Endothelial cell of umbilical vein (primary cell): ENCODE measurements around the gene JADE3. TPM values are rescaled to one million over a fixed set of nuclear protein-coding genes. Genes with fewer than 3 reads are reported as not detected.

ENCODE experiments used
- BruUV-seq: library from RNA; stranded (reverse); fragments of 400-500 nt; replicated peaks from 2 replicates; lab custom pipeline; 2021; lab: Mats Ljungman, UMichigan
- CTCF ChIA-PET: fragments of 300-600, 350-600 bp; sonication (Branson Sonifier 250); formaldehyde crosslinking; loops from one replicate; lab custom pipeline; 2021; ENCODE audit warnings: antibody characterized with exemption, inconsistent platforms; lab: Charles Lee
- POLR2A ChIA-PET: fragments of 300-600, 350-600 bp; sonication (Branson Sonifier 250); formaldehyde crosslinking; loops from one replicate; lab custom pipeline; 2021; ENCODE audit warnings: antibody characterized with exemption, inconsistent platforms; lab: Charles Lee
- DNase-seq: peaks from one replicate; pipeline ENCODE4 v3.0.0-alpha.2; 2011; ENCODE audit warnings: low read depth, low spot score
- FAIRE-seq: peaks from 2 replicates; lab custom pipeline; 2011; peaks lifted over from hg19 to GRCh38; lab: Jason Lieb, UNC
- H2AFZ ChIP-seq: 2 replicates; pipeline ENCODE4 v1.6.0; 2012; ENCODE audit warnings: low read depth, low read length, control low read depth, inconsistent platforms
- H3K27ac ChIP-seq: 2 replicates; pipeline ENCODE4 v1.5.1; 2011; ENCODE audit warnings: low read depth, mild to moderate bottlenecking, control low read depth, low read length, moderate library complexity; ENCODE audit not compliant: insufficient read depth
- H3K27me3 ChIP-seq, 2 experiments: 2 replicates each; pipeline versions ENCODE4 v1.6.0 to v1.6.1; 2011; ENCODE audit warnings: low read length in 2 of 2, mixed read lengths in 1 of 2; ENCODE audit not compliant: control insufficient read depth in 2 of 2, insufficient read depth in 2 of 2
- H3K36me3 ChIP-seq, 2 experiments: 2 replicates in 1 of 2; 3 replicates in 1 of 2; pipeline ENCODE4 v1.5.1; 2011; ENCODE audit warnings: low read length in 2 of 2, mild to moderate bottlenecking in 1 of 2, moderate library complexity in 1 of 2; ENCODE audit not compliant: control insufficient read depth in 2 of 2, insufficient read depth in 2 of 2; ENCODE audit errors: extremely low read depth in 1 of 2
- H3K4me1 ChIP-seq: 3 replicates; pipeline ENCODE4 v1.5.1; 2011; ENCODE audit warnings: mild to moderate bottlenecking, low read length; ENCODE audit not compliant: control insufficient read depth, insufficient read depth; ENCODE audit errors: extremely low read depth
- H3K4me2 ChIP-seq: 2 replicates; pipeline ENCODE4 v1.6.1; 2011; ENCODE audit warnings: low read length, control low read depth, mixed read lengths; ENCODE audit not compliant: insufficient read depth
- H3K4me3 ChIP-seq, 3 experiments: fragments of 200-600 bp in 1 of 3; sonication (generic), shearing (Covaris generic) in 1 of 3; replicated peaks in 1 of 3; 2 replicates each; pipeline ENCODE4 v1.5.1; 2011 to 2016; ENCODE audit warnings: control low read depth in 3 of 3, low read length in 3 of 3, mild to moderate bottlenecking in 2 of 3, inconsistent platforms in 1 of 3, low read depth in 1 of 3, moderate library complexity in 1 of 3; ENCODE audit not compliant: insufficient read depth in 1 of 3
- H3K79me2 ChIP-seq: 2 replicates; pipeline ENCODE4 v1.6.0; 2012; ENCODE audit warnings: low read length, inconsistent platforms; ENCODE audit not compliant: control insufficient read depth, insufficient read depth
- H3K9ac ChIP-seq: replicated peaks from 2 replicates; pipeline ENCODE3; 2011; ENCODE audit warnings: low read length, control low read depth; ENCODE audit not compliant: insufficient read depth; ENCODE audit errors: extremely low read depth
- H3K9me1 ChIP-seq: replicated peaks from 3 replicates; pipeline ENCODE4 v1.6.0; 2011; ENCODE audit warnings: mild to moderate bottlenecking, low read length; ENCODE audit not compliant: control insufficient read depth, insufficient read depth; ENCODE audit errors: extremely low read depth
- H3K9me3 ChIP-seq: replicated peaks from 2 replicates; pipeline ENCODE4 v1.5.1; 2012; ENCODE audit warnings: low read length, inconsistent platforms; ENCODE audit not compliant: control insufficient read depth, insufficient read depth
- H4K20me1 ChIP-seq: replicated peaks from 2 replicates; pipeline ENCODE3; 2011; ENCODE audit warnings: mild to moderate bottlenecking, low read length; ENCODE audit not compliant: control insufficient read depth, insufficient read depth; ENCODE audit errors: extremely low read depth
- EZH2 ChIP-seq: IDR thresholded peaks from 2 replicates; pipeline ENCODE4 v1.6.1; 2012; ENCODE audit warnings: borderline replicate concordance, low read depth, mild to moderate bottlenecking, moderate library complexity, low read length, inconsistent platforms; ENCODE audit not compliant: severe bottlenecking
- FOS ChIP-seq: IDR thresholded peaks from 2 replicates; pipeline ENCODE4 v1.6.1; 2011; ENCODE audit warnings: mild to moderate bottlenecking, low read length, moderate library complexity, borderline replicate concordance; ENCODE audit not compliant: insufficient read depth
- GATA2 ChIP-seq: IDR thresholded peaks from 2 replicates; pipeline ENCODE4 v1.7.0; 2011; ENCODE audit warnings: low read depth, mild to moderate bottlenecking, moderate library complexity, mixed read lengths, low read length; ENCODE audit not compliant: insufficient read length, insufficient read depth
- JUN ChIP-seq: IDR thresholded peaks from 2 replicates; pipeline ENCODE4 v1.6.1; 2011; ENCODE audit warnings: borderline replicate concordance, low read depth; ENCODE audit not compliant: insufficient read length, insufficient read depth
- MAX ChIP-seq: IDR thresholded peaks from 2 replicates; pipeline ENCODE4 v1.6.1; 2011; ENCODE audit not compliant: insufficient read depth, insufficient read length
- MYC ChIP-seq: IDR thresholded peaks from one replicate; pipeline ENCODE4 v1.6.1; 2011; ENCODE audit warnings: mild to moderate bottlenecking, low read depth, low read length
- POLR2A ChIP-seq: IDR thresholded peaks from 2 replicates; pipeline ENCODE4 v1.6.1; 2012; ENCODE audit warnings: low read depth, mild to moderate bottlenecking, control low read depth, low read length
- POLR2AphosphoS5 ChIP-seq: IDR thresholded peaks from 2 replicates; pipeline ENCODE4 v1.6.1; 2012; ENCODE audit warnings: low read depth, mild to moderate bottlenecking, control low read depth, low read length, moderate library complexity; ENCODE audit not compliant: insufficient read depth
- dilution Hi-C: fragments of 300-500 bp; cut with MboI; formaldehyde crosslinking; loops from one replicate; pipeline ENCODE4 v1.15.0; 2019; ENCODE audit warnings: low sequenced_read_pairs; ENCODE audit not compliant: extremely low pct_ligation_motif_present
- intact Hi-C: fragments of 100-400 bp; cut with micrococcal nuclease; formaldehyde crosslinking; loops from one replicate; pipeline ENCODE4 v1.10.0; 2022
- polyA plus RNA-seq, 4 experiments: library from polyadenylated mRNA; depleted of rRNA in 3 of 4; stranded (reverse) in 3 of 4; unstranded in 1 of 4; fragments of >200 nt; gene quantifications; 2 replicates each; pipeline versions ENCODE4 v1.2.1 to v1.2.3, GENCODE V29; 2011 to 2012; ENCODE audit warnings: missing spikeins in 1 of 4
- total RNA-seq: library from RNA; stranded (reverse); gene quantifications from 2 replicates; pipeline ENCODE4 v1.2.3, GENCODE V29; 2021
- TF ChIP-seq, protein P1 (sequence below), 2 donors: IDR thresholded peaks; 1 replicate in 1 of 2; 2 replicates in 1 of 2; pipeline ENCODE4 v1.5.1; 2011; ENCODE audit warnings: low read length in 2 of 2, mild to moderate bottlenecking in 2 of 2, moderate library complexity in 2 of 2, control low read depth in 1 of 2, inconsistent platforms in 1 of 2, low read depth in 1 of 2; ENCODE audit not compliant: insufficient read depth in 1 of 2; ENCODE audit errors: extremely low read depth in 1 of 2

JADE3 gene
- total and polyA plus RNA-seq, 2 donors (not counting 3 experiments of a cell fraction or from before 2014, with no cell fraction given), result 4.9 to 18.4 TPM

DNA sequence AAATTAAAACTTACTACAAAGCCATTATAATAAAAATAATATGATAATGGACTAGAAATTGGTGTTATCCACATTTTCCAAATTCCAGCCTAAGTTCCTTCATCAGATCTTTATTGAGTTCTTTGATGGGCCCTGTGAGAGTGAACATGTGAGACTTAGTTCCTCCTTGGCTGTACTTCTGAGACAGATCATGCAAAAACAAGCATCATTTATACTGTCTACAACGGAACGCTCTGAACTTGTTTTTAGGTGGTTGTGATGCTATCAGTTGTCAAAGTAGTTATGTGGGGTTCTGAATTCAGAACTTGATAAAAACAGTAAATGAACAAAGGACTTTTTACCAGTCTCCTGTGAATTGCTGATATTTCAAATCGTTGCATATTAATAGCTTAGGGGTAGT, 48.9 kb downstream of the JADE3 start:
- no peak for FAIRE-seq
- Histone ChIP-seq H3K4me2 (no peak overlapping the region), H3K4me3 (no peak overlapping the region), H2AFZ (no peak overlapping the region), H3K9me1 (no peaks in the 10 kb centered on the region), H3K9me3 (no peaks in the 10 kb centered on the region), H3K27me3 (no peaks in the 10 kb centered on the region), H3K79me2 (peaks cover 2% of the 10 kb centered on the region), H4K20me1 (no peaks in the 10 kb centered on the region), H3K27ac (no peak overlapping the region), H3K9ac (no peak overlapping the region), H3K36me3 (no peaks in the 10 kb centered on the region), H3K4me1 (peaks cover 2% of the 10 kb centered on the region)
- TF ChIP-seq JUN (no peak), MYC (no peak), POLR2AphosphoS5 (no peak), EZH2 (no peak), GATA2 (no peak), FOS (no peak), MAX (no peak), POLR2A (no peak)
- TF ChIP-seq, protein P1, sequence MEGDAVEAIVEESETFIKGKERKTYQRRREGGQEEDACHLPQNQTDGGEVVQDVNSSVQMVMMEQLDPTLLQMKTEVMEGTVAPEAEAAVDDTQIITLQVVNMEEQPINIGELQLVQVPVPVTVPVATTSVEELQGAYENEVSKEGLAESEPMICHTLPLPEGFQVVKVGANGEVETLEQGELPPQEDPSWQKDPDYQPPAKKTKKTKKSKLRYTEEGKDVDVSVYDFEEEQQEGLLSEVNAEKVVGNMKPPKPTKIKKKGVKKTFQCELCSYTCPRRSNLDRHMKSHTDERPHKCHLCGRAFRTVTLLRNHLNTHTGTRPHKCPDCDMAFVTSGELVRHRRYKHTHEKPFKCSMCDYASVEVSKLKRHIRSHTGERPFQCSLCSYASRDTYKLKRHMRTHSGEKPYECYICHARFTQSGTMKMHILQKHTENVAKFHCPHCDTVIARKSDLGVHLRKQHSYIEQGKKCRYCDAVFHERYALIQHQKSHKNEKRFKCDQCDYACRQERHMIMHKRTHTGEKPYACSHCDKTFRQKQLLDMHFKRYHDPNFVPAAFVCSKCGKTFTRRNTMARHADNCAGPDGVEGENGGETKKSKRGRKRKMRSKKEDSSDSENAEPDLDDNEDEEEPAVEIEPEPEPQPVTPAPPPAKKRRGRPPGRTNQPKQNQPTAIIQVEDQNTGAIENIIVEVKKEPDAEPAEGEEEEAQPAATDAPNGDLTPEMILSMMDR (IDR thresholded peaks at IDR 0.05; ENCODE audit: extremely low read depth in 1 of 2, insufficient read depth in 1 of 2, low read depth in 1 of 2, low read length in 2 of 2), result no peak
- ChIA-PET POLR2A (no interaction called here), CTCF (interaction anchor here (1.0 kb wide), 1 partner anchor 57 kb away, joined by 3 read pairs; no protein-coding TSS in a partner anchor)
- dilution Hi-C loops (no loop called here), intact Hi-C loops (no loop called here)
- no TSS peak for BruUV-seq
- DNase-seq, result no peak
